ENCODE data around the gene ARHGEF11. TPM values are rescaled to one million over a fixed set of nuclear protein-coding genes. Genes with fewer than 3 reads are reported as not detected.

The ARHGEF11 gene
- total RNA-seq, 1 experiment from 2014 or later: 55.5 TPM

- in situ Hi-C loops (cut with HindIII; ENCODE audit: low pct_unique_long_range_greater_than_20kb, low sequenced_read_pairs): no loop called here
- CTCF ChIA-PET: no interaction called here
Observed at GRCh38 chr1:156938813-156939212, 106.7 kb downstream of the ARHGEF11 start.

DNA sequence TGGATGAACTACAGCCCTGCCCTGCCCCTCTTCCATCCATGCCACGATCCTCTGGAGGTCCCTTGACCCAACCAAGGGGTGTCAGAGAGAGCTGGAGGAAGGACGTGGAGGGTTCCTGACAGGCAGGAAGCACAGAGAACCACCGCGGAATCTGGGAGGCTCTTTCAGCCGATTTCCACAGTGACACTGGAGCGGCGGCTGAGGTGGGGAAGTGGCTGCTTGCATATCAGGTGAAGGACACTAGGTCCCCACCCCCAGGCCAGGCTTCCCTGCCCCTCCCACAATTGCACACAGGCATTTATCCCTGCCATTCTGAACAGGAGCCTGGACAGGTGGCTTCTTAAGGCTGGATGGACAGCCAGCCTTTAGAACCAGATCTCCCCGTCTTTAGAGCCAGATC is 107.7 kb downstream of the ARHGEF11 start:
- Histone ChIP-seq H3K4me1 (ENCODE audit: control insufficient read depth, insufficient read depth, low read length) (no peaks in the 10 kb centered on the region), H3K27ac (ENCODE audit: low read length) (no peak overlapping the region), H3K9me3 (ENCODE audit: control insufficient read depth, insufficient read depth, low read depth, low read length) (no peaks in the 10 kb centered on the region), H3K36me3 (ENCODE audit: control insufficient read depth, insufficient read depth, low read length) (no peaks in the 10 kb centered on the region; the same call in 1 of the 2 replicates), H3K4me3 (ENCODE audit: low read depth in 2 of 2, low read length in 2 of 2) (no peak overlapping the region), H3K27me3 (ENCODE audit: control insufficient read depth, insufficient read depth, low read length) (no peaks in the 10 kb centered on the region)
- intact Hi-C loops (cut with micrococcal nuclease; ENCODE audit: unreplicated experiment): no loop called here
- BruUV-seq (replicated peaks): no TSS peak
- DNase-seq (ENCODE audit: low read depth, low spot score): no peak
- no peak for ATAC-seq
- in situ Hi-C loops (cut with HindIII; ENCODE audit: low pct_unique_long_range_greater_than_20kb, low sequenced_read_pairs): no loop called here
- ChIA-PET POLR2A (no interaction called here), CTCF (interaction anchor here (0.5 kb wide), 1 partner anchor 160 kb away, joined by 9 read pairs; no protein-coding TSS in a partner anchor)
- TF ChIP-seq, protein P1, sequence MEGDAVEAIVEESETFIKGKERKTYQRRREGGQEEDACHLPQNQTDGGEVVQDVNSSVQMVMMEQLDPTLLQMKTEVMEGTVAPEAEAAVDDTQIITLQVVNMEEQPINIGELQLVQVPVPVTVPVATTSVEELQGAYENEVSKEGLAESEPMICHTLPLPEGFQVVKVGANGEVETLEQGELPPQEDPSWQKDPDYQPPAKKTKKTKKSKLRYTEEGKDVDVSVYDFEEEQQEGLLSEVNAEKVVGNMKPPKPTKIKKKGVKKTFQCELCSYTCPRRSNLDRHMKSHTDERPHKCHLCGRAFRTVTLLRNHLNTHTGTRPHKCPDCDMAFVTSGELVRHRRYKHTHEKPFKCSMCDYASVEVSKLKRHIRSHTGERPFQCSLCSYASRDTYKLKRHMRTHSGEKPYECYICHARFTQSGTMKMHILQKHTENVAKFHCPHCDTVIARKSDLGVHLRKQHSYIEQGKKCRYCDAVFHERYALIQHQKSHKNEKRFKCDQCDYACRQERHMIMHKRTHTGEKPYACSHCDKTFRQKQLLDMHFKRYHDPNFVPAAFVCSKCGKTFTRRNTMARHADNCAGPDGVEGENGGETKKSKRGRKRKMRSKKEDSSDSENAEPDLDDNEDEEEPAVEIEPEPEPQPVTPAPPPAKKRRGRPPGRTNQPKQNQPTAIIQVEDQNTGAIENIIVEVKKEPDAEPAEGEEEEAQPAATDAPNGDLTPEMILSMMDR (IDR thresholded peaks at IDR 0.05): no peak
- TF ChIP-seq, protein P2, sequence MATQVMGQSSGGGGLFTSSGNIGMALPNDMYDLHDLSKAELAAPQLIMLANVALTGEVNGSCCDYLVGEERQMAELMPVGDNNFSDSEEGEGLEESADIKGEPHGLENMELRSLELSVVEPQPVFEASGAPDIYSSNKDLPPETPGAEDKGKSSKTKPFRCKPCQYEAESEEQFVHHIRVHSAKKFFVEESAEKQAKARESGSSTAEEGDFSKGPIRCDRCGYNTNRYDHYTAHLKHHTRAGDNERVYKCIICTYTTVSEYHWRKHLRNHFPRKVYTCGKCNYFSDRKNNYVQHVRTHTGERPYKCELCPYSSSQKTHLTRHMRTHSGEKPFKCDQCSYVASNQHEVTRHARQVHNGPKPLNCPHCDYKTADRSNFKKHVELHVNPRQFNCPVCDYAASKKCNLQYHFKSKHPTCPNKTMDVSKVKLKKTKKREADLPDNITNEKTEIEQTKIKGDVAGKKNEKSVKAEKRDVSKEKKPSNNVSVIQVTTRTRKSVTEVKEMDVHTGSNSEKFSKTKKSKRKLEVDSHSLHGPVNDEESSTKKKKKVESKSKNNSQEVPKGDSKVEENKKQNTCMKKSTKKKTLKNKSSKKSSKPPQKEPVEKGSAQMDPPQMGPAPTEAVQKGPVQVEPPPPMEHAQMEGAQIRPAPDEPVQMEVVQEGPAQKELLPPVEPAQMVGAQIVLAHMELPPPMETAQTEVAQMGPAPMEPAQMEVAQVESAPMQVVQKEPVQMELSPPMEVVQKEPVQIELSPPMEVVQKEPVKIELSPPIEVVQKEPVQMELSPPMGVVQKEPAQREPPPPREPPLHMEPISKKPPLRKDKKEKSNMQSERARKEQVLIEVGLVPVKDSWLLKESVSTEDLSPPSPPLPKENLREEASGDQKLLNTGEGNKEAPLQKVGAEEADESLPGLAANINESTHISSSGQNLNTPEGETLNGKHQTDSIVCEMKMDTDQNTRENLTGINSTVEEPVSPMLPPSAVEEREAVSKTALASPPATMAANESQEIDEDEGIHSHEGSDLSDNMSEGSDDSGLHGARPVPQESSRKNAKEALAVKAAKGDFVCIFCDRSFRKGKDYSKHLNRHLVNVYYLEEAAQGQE (IDR thresholded peaks at IDR 0.05; ENCODE audit: insufficient read depth in 1 of 2, low read depth in 2 of 2, low read length in 1 of 2): no peak
- TF ChIP-seq POLR2AphosphoS5 (IDR thresholded peaks at IDR 0.05; ENCODE audit: low read depth, low read length) (no peak), TCF7L2 (IDR thresholded peaks at IDR 0.05; ENCODE audit: low read depth, low read length) (no peak), SIN3A (IDR thresholded peaks at IDR 0.05; ENCODE audit: borderline replicate concordance, insufficient read depth, low read depth, low read length) (no peak)

More at GRCh38 chr1:156938813-156939212, 106.7 kb downstream of the ARHGEF11 start:
- Histone ChIP-seq H3K4me3 (ENCODE audit: low read depth in 2 of 2, low read length in 2 of 2) (no peak overlapping the region), H3K27me3 (ENCODE audit: control insufficient read depth, insufficient read depth, low read length) (no peaks in the 10 kb centered on the region), H3K27ac (ENCODE audit: low read length) (no peak overlapping the region), H3K9me3 (ENCODE audit: control insufficient read depth, insufficient read depth, low read depth, low read length) (no peaks in the 10 kb centered on the region), H3K4me1 (ENCODE audit: control insufficient read depth, insufficient read depth, low read length) (no peaks in the 10 kb centered on the region), H3K36me3 (ENCODE audit: control insufficient read depth, insufficient read depth, low read length) (no peaks in the 10 kb centered on the region; the same call in 1 of the 2 replicates)
- ATAC-seq (no peak), DNase-seq (ENCODE audit: low read depth, low spot score) (no peak)
- no TSS peak for BruUV-seq (replicated peaks)
- intact Hi-C loops (cut with micrococcal nuclease; ENCODE audit: unreplicated experiment): no loop called here
- POLR2A ChIA-PET: no interaction called here
- no peak for TF ChIP-seq POLR2AphosphoS5 (IDR thresholded peaks at IDR 0.05; ENCODE audit: low read depth, low read length)
- TF ChIP-seq, protein P1 (IDR thresholded peaks at IDR 0.05): no peak
- TF ChIP-seq, protein P2 (IDR thresholded peaks at IDR 0.05; ENCODE audit: insufficient read depth in 1 of 2, low read depth in 2 of 2, low read length in 1 of 2): no peak
